ENCODE data around the gene MAP3K12. TPM values are rescaled to one million over a fixed set of nuclear protein-coding genes. Genes with fewer than 3 reads are reported as not detected.
"Not testable (repeated sequence)": the region's sequence is repeated elsewhere in the genome, so short reads cannot be mapped to it uniquely, and the experiment has no call there.

MAP3K12 gene
- polyA plus RNA-seq, 1 donor from 2014 or later = 82.0 TPM

GRCh38 chr12:53481939-53482586, 17.2 kb downstream of the MAP3K12 start:
- no peaks in the 10 kb centered on the region for H3K9me3 ChIP-seq (ENCODE audit: low read length)
- TF ChIP-seq POLR2AphosphoS5 (IDR thresholded peaks at IDR 0.05) = no peak
- no peak for TF ChIP-seq TAF1 (IDR thresholded peaks at IDR 0.05; ENCODE audit: low read depth)
- peak; percentile 30 for TF ChIP-seq CTCF (IDR thresholded peaks at IDR 0.05; ENCODE audit: poor library complexity, severe bottlenecking)
- H3K27me3 ChIP-seq (ENCODE audit: insufficient read depth, low read depth, low read length) = no peaks in the 10 kb centered on the region
- H3F3A ChIP-seq (ENCODE audit: insufficient read depth, low read length, poor library complexity, severe bottlenecking) = no peaks in the 10 kb centered on the region
- H3K9ac ChIP-seq (ENCODE audit: low read length) = no peak overlapping the region
- no peaks in the 10 kb centered on the region for H3K36me3 ChIP-seq (ENCODE audit: insufficient read depth, low read length)
- no peak overlapping the region for H3K27ac ChIP-seq (ENCODE audit: low read length)
- peaks cover 2% of the 10 kb centered on the region for H4K20me1 ChIP-seq (ENCODE audit: insufficient read depth)
- H3K79me2 ChIP-seq (replicated peaks; ENCODE audit: insufficient read depth, low read length) = peaks cover 1% of the 10 kb centered on the region
- H3K4me3 ChIP-seq (ENCODE audit: low read length) = no peak overlapping the region
- no peak overlapping the region for H3K4me2 ChIP-seq (ENCODE audit: low read length)
- no peak overlapping the region for H2AFZ ChIP-seq (ENCODE audit: low read depth, low read length)
- no peaks in the 10 kb centered on the region for H3K9me2 ChIP-seq (ENCODE audit: insufficient read depth, low read length)

- not testable (repeated sequence) for H3K4me3 ChIP-seq (ENCODE audit: low read length); H4K20me1 ChIP-seq (ENCODE audit: insufficient read depth); H3K4me2 ChIP-seq (ENCODE audit: low read length); H3K27me3 ChIP-seq (ENCODE audit: insufficient read depth, low read depth, low read length); H3K36me3 ChIP-seq (ENCODE audit: insufficient read depth, low read length); H3K9me2 ChIP-seq (ENCODE audit: insufficient read depth, low read length); H3K9me3 ChIP-seq (ENCODE audit: low read length); H3K9ac ChIP-seq (ENCODE audit: low read length); H3F3A ChIP-seq (ENCODE audit: insufficient read depth, low read length, poor library complexity, severe bottlenecking); H3K79me2 ChIP-seq (replicated peaks; ENCODE audit: insufficient read depth, low read length); H3K27ac ChIP-seq (ENCODE audit: low read length); H2AFZ ChIP-seq (ENCODE audit: low read depth, low read length)
These were observed 17.8 kb downstream of the MAP3K12 start for GRCh38 chr12:53481458-53481857.

- Histone ChIP-seq H3K36me3 (ENCODE audit: insufficient read depth, low read length) (no peaks in the 10 kb centered on the region), H3K27ac (ENCODE audit: low read length) (no peak overlapping the region), H3K79me2 (replicated peaks; ENCODE audit: insufficient read depth, low read length) (no peaks in the 10 kb centered on the region), H4K20me1 (ENCODE audit: insufficient read depth) (peaks cover 7% of the 10 kb centered on the region), H3F3A (ENCODE audit: insufficient read depth, low read length, poor library complexity, severe bottlenecking) (no peaks in the 10 kb centered on the region), H3K4me3 (ENCODE audit: low read length) (no peak overlapping the region), H2AFZ (ENCODE audit: low read depth, low read length) (no peak overlapping the region), H3K4me2 (ENCODE audit: low read length) (no peak overlapping the region), H3K9me2 (ENCODE audit: insufficient read depth, low read length) (no peaks in the 10 kb centered on the region), H3K27me3 (ENCODE audit: insufficient read depth, low read depth, low read length) (no peaks in the 10 kb centered on the region), H3K9me3 (ENCODE audit: low read length) (no peaks in the 10 kb centered on the region), H3K9ac (ENCODE audit: low read length) (no peak overlapping the region)
- no peak for TF ChIP-seq CTCF (IDR thresholded peaks at IDR 0.05; ENCODE audit: poor library complexity, severe bottlenecking)
These were observed 18.5 kb downstream of the MAP3K12 start for GRCh38 chr12:53480491-53481442.

All from neural cell (in vitro differentiated cells).